ENCODE data around the gene MIF.

GRCh38 chr22:23903328-23903971 is 9.3 kb downstream of the MIF start:
- TF ChIP-seq, protein P1, sequence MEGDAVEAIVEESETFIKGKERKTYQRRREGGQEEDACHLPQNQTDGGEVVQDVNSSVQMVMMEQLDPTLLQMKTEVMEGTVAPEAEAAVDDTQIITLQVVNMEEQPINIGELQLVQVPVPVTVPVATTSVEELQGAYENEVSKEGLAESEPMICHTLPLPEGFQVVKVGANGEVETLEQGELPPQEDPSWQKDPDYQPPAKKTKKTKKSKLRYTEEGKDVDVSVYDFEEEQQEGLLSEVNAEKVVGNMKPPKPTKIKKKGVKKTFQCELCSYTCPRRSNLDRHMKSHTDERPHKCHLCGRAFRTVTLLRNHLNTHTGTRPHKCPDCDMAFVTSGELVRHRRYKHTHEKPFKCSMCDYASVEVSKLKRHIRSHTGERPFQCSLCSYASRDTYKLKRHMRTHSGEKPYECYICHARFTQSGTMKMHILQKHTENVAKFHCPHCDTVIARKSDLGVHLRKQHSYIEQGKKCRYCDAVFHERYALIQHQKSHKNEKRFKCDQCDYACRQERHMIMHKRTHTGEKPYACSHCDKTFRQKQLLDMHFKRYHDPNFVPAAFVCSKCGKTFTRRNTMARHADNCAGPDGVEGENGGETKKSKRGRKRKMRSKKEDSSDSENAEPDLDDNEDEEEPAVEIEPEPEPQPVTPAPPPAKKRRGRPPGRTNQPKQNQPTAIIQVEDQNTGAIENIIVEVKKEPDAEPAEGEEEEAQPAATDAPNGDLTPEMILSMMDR (IDR thresholded peaks at IDR 0.05) = no peak
- TF ChIP-seq POLR2A (IDR thresholded peaks at IDR 0.05) = no peak
- no peak for TF ChIP-seq POLR2AphosphoS5 (IDR thresholded peaks at IDR 0.05)

Measured in stomach (tissue), 4 donors.